HEK293 (cell line): ENCODE measurements around the gene SYTL1.

Experiments used
- GLI2 ChIP-seq: fragments of 450-650 bp; formaldehyde crosslinking; IDR thresholded peaks from 2 replicates; pipeline ENCODE4; 2017; ENCODE audit warnings: missing biosample characterization, missing genetic modification characterization, low read depth, borderline replicate concordance
- ZBTB11 ChIP-seq: fragments of 450-650 bp; formaldehyde crosslinking; conservative IDR thresholded peaks from 2 replicates; pipeline ENCODE4 v1.5.1; 2016; ENCODE audit warnings: low read depth, missing biosample characterization, missing genetic modification characterization

- TF ChIP-seq GLI2 (tag by site-specific recombination) (no peak), ZBTB11 (tag by site-specific recombination) (no peak)
These were observed 19.7 kb downstream of the SYTL1 start for GRCh38 chr1:27361553-27361952.
